GM12892 (cell line): ENCODE measurements around the gene DLGAP1.

Experiments used
- POLR2A ChIP-seq: IDR thresholded peaks from 2 replicates; pipeline ENCODE4 v1.6.1; 2011; ENCODE audit warnings: low read depth, low read length, control low read depth
- POLR2AphosphoS5 ChIP-seq: IDR thresholded peaks from 2 replicates; pipeline ENCODE4 v1.6.1; 2011; ENCODE audit warnings: low read depth, low read length, control low read depth
- TAF1 ChIP-seq: IDR thresholded peaks from 2 replicates; pipeline ENCODE4 v1.6.1; 2011; ENCODE audit warnings: low read depth, mild to moderate bottlenecking, control low read depth, low read length, borderline replicate concordance

DNA sequence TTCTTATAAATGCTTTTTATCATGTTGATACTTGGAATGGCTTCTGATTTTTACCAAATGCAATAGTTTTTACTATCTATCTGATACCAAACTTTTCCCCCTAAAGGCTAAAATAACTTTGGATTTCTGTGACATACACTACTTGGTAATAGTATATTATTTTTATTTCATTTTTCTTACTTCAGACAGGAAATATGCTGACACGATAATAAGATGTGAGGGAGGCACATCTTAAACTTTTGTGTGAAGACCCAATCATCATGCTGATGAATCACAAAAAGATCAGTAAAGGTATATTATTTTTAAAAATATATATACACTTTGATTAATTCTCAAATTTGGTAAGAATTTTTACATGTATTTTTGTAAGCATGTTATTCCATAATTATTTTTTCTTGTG is 882.3 kb downstream of the DLGAP1 start:
- TF ChIP-seq POLR2A, result no peak
- no peak for TF ChIP-seq POLR2AphosphoS5
- TF ChIP-seq TAF1, result no peak
